Frontal cortex (tissue), 4 donors: Measurements from ENCODE around the gene WDR70. TPM values are rescaled to one million over a fixed set of nuclear protein-coding genes. Genes with fewer than 3 reads are reported as not detected.
"Not testable (repeated sequence)": the region's sequence is repeated elsewhere in the genome, so short reads cannot be mapped to it uniquely, and the experiment has no call there.

Source experiments
- DNase-seq, 2 donors: peaks; one replicate each; pipeline ENCODE4 v3.0.0; 2012; ENCODE audit warnings: low spot score in 2 of 2
- FAIRE-seq: peaks from 2 replicates; lab custom pipeline; 2012; peaks lifted over from hg19 to GRCh38; lab: Jason Lieb, UNC
- total RNA-seq: library from RNA; depleted of rRNA; stranded (reverse); fragments of >200 nt; gene quantifications from one replicate; pipeline ENCODE4 v1.2.3, GENCODE V29; 2014
- donor health status: control.
- donor health status: control.
- donor health status: control.

Gene WDR70
- total RNA-seq, 1 donor from 2014 or later, result 37.1 TPM

GRCh38 chr5:37506241-37506640 is 127.1 kb downstream of the WDR70 start:
- no peak for DNase-seq
- FAIRE-seq, result no peak

GRCh38 chr5:37506722-37507121 is 127.6 kb downstream of the WDR70 start:
- no peak for DNase-seq
- FAIRE-seq, result no peak

- DNase-seq (no peak), FAIRE-seq (no peak)
Measured at GRCh38 chr5:37511646-37512045, 132.5 kb downstream of the WDR70 start.

GRCh38 chr5:37514946-37515345 is 135.8 kb downstream of the WDR70 start:
- FAIRE-seq (no peak), DNase-seq (no peak)

- no peak for FAIRE-seq
- no peak for DNase-seq
Measured at GRCh38 chr5:37517686-37518085, 138.6 kb downstream of the WDR70 start.

- not testable (repeated sequence) for DNase-seq, FAIRE-seq
Measured at GRCh38 chr5:37518356-37518755, 139.2 kb downstream of the WDR70 start.

- no peak for FAIRE-seq
- DNase-seq, result no peak
Measured at GRCh38 chr5:37519304-37519703, 140.2 kb downstream of the WDR70 start.

GRCh38 chr5:37519807-37520206 is 140.7 kb downstream of the WDR70 start:
- FAIRE-seq, result peak; percentile 45
- DNase-seq, result no peak

- DNase-seq (no peak), FAIRE-seq (no peak)
Measured at GRCh38 chr5:37520811-37521210, 141.7 kb downstream of the WDR70 start.

GRCh38 chr5:37532976-37533740 is 154.0 kb downstream of the WDR70 start:
- no peak for FAIRE-seq
- DNase-seq, result no peak

- DNase-seq, result no peak
- no peak for FAIRE-seq
Measured at GRCh38 chr5:37533851-37534250, 154.7 kb downstream of the WDR70 start.

- no peak for DNase-seq
- FAIRE-seq, result no peak
Measured at GRCh38 chr5:37539459-37539858, 160.3 kb downstream of the WDR70 start.

- no peak for FAIRE-seq
- no peak for DNase-seq
Measured at GRCh38 chr5:37543216-37543615, 164.1 kb downstream of the WDR70 start.

GRCh38 chr5:37549411-37549810 is 170.3 kb downstream of the WDR70 start:
- no peak for DNase-seq
- no peak for FAIRE-seq

GRCh38 chr5:37552161-37552560 is 173.0 kb downstream of the WDR70 start:
- no peak for FAIRE-seq

GRCh38 chr5:37552770-37553719 is 173.9 kb downstream of the WDR70 start:
- DNase-seq (no peak), FAIRE-seq (no peak)

More at GRCh38 chr5:37552161-37552560, 173.0 kb downstream of the WDR70 start:
- DNase-seq, result no peak

GRCh38 chr5:37553720-37554404 is 174.7 kb downstream of the WDR70 start:
- DNase-seq, result no peak
- no peak for FAIRE-seq

- DNase-seq (no peak), FAIRE-seq (no peak)
Measured at GRCh38 chr5:37554405-37554739, 175.3 kb downstream of the WDR70 start.

GRCh38 chr5:37554938-37555337 is 175.8 kb downstream of the WDR70 start:
- no peak for FAIRE-seq
- DNase-seq, result no peak

GRCh38 chr5:37557734-37558293 is 178.7 kb downstream of the WDR70 start:
- no peak for FAIRE-seq
- DNase-seq, result no peak
